Kidney epithelial cell (primary cell): Measurements from ENCODE around the gene LCN15. TPM values are rescaled to one million over a fixed set of nuclear protein-coding genes. Genes with fewer than 3 reads are reported as not detected.

Experiments
- DNase-seq: peaks from one replicate; pipeline ENCODE4 v3.0.0-alpha.2; 2010; ENCODE audit warnings: low read depth
- H3K27me3 ChIP-seq: 2 replicates; pipeline ENCODE4 v1.6.0; 2011; ENCODE audit warnings: low read length; ENCODE audit not compliant: control insufficient read depth, insufficient read depth
- H3K36me3 ChIP-seq: 2 replicates; pipeline ENCODE4 v1.5.1; 2011; ENCODE audit warnings: low read length; ENCODE audit not compliant: control insufficient read depth, insufficient read depth
- H3K4me3 ChIP-seq: 2 replicates; pipeline ENCODE4 v1.5.1; 2011; ENCODE audit warnings: low read depth, mild to moderate bottlenecking, control low read depth, low read length
- total RNA-seq: library from RNA; depleted of rRNA; stranded (reverse); fragments of >200 nt; gene quantifications from 2 replicates; pipeline ENCODE4 v1.2.3, GENCODE V29; 2015
- TF ChIP-seq, protein P1 (sequence below): IDR thresholded peaks from 2 replicates; pipeline ENCODE4 v1.5.1; 2011; ENCODE audit warnings: mild to moderate bottlenecking, moderate library complexity, low read length, control low read depth, inconsistent platforms; ENCODE audit not compliant: insufficient read depth, poor library complexity, severe bottlenecking

Gene LCN15
- total RNA-seq, 1 donor from 2014 or later, result not detected

DNA sequence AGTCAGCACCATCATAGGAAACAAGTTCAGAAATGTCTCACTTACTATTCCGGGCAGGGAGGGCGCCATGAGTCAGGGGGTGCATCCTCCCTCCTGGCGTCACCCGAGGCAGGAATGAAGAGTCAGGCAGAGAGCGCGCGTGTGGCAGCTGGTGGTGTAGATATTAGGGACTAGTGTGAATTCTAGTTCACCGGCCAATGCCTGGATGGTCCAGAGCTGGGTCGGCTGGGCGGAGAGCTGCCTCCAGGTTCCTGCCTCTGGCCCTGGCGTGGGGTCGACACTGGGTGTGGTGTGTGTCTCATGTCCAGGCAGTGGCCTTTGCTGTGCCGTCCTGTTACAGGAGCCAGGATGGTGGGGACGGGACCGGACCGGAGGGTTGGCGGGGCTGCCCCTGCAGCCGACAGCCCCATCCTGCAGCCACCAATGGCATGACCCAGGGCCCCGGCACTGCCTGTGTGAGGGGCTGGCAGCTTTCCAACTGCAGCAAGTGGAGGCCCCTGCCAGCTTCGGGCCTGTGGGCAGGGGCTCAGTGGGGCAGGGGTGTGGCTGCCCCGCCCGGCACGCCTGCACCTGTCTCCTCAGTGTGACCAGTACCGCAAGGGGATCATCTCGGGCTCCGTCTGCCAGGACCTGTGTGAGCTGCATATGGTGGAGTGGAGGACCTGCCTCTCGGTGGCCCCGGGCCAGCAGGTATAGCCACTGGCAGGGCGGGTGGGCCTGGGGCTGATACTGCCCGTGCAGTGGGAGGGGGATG lies 42.8 kb downstream of the LCN15 start:
- Histone ChIP-seq H3K36me3 (no peaks in the 10 kb centered on the region), H3K27me3 (no peaks in the 10 kb centered on the region), H3K4me3 (no peak overlapping the region)
- no peak for DNase-seq
- TF ChIP-seq, protein P1, sequence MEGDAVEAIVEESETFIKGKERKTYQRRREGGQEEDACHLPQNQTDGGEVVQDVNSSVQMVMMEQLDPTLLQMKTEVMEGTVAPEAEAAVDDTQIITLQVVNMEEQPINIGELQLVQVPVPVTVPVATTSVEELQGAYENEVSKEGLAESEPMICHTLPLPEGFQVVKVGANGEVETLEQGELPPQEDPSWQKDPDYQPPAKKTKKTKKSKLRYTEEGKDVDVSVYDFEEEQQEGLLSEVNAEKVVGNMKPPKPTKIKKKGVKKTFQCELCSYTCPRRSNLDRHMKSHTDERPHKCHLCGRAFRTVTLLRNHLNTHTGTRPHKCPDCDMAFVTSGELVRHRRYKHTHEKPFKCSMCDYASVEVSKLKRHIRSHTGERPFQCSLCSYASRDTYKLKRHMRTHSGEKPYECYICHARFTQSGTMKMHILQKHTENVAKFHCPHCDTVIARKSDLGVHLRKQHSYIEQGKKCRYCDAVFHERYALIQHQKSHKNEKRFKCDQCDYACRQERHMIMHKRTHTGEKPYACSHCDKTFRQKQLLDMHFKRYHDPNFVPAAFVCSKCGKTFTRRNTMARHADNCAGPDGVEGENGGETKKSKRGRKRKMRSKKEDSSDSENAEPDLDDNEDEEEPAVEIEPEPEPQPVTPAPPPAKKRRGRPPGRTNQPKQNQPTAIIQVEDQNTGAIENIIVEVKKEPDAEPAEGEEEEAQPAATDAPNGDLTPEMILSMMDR, result no peak

DNA sequence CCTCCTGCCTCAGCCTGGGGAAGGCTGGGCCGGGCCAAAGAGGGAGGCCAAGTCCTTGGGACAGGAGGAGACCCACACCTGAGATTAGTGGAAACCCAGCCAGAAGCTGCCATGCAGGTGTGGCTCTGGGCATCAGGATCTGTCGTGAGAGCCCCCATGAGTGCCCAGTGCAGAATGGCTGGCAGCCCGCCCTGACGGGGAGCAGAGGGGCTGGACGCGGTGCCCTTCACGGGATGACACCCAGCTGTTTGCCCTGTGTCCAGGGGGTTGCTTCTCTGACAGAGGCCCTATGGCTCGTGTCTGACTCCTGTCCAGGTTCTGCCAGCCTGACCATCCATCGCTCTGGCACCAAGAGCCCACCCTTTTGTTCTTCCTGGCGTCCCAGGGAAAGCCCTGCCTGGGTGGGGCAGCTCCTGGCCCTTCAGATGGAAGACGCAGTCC lies 43.4 kb downstream of the LCN15 start:
- no peaks in the 10 kb centered on the region for H3K27me3 ChIP-seq
- no peaks in the 10 kb centered on the region for H3K36me3 ChIP-seq
- no peak overlapping the region for H3K4me3 ChIP-seq
- TF ChIP-seq, protein P1, result no peak
- DNase-seq, result no peak

DNA sequence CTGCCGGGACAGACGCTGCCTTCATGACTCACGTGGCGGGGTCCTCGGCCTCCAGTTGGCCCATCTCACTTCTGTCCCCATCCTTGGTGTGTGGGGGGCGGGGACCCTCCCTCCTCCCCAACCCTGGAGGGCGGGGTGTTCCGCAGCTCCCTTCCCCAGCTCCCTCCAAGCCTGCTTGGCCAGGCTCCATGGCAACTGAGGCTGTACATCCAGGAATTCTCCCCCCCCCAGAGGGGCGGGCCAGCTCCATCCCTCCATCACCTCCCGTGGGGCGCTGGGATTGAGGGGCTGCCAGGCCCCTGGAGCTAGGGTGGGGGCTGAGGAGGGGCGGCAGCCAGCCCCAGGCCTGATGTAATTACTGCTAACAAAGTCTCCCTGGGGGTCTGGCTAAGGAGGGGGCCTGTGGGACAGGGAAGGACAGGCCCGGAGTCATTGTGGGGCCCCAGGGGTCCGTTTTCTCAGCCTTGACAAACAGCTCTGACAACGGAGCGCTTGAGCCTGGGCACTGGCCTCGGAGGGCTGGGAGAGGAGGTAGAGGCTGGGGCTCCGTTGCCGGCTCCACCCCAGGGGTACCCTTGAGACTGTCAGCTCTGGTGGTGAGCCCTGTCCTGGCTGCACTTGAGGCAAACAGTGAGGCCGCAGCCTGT lies 43.9 kb downstream of the LCN15 start:
- no peak for DNase-seq
- no peaks in the 10 kb centered on the region for H3K27me3 ChIP-seq
- no peak overlapping the region for H3K4me3 ChIP-seq
- TF ChIP-seq, protein P1, result no peak
- no peaks in the 10 kb centered on the region for H3K36me3 ChIP-seq

DNA sequence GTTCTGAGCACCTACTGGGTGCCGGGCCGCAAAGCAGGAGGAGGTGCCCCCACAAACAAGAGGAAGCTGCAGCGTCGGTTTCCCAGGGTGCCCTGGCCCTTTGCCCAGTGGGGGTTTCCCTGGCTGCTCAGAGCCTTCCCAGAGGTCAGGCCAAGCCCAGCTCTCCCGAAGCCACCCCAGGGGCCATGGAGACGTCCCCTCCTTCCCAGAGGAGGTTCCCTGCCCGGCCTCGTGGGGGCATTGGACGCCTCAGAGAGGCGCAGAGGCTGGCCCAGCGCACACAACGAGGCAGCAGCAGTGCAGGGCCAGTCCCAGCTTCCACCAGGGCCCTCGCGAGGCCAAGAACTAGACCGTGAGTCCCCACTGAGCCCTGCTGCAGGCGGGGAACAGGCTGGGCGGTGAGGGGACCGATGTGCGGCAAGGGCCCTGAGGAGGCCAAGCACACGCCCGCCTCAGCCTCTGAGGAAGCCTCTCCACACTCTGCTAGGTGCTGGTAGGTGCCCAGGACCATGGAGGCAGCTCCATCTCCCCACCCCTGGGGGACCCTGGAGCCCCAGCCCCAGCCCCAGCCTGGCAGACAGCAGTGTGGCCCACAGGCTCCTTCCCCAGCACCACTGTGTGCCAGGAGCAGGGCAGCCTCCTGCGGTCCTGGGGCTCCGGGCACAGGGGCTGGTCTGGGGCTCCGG lies 45.0 kb downstream of the LCN15 start:
- TF ChIP-seq, protein P1, result no peak
- no peak for DNase-seq
- no peaks in the 10 kb centered on the region for H3K36me3 ChIP-seq
- no peak overlapping the region for H3K4me3 ChIP-seq
- no peaks in the 10 kb centered on the region for H3K27me3 ChIP-seq

DNA sequence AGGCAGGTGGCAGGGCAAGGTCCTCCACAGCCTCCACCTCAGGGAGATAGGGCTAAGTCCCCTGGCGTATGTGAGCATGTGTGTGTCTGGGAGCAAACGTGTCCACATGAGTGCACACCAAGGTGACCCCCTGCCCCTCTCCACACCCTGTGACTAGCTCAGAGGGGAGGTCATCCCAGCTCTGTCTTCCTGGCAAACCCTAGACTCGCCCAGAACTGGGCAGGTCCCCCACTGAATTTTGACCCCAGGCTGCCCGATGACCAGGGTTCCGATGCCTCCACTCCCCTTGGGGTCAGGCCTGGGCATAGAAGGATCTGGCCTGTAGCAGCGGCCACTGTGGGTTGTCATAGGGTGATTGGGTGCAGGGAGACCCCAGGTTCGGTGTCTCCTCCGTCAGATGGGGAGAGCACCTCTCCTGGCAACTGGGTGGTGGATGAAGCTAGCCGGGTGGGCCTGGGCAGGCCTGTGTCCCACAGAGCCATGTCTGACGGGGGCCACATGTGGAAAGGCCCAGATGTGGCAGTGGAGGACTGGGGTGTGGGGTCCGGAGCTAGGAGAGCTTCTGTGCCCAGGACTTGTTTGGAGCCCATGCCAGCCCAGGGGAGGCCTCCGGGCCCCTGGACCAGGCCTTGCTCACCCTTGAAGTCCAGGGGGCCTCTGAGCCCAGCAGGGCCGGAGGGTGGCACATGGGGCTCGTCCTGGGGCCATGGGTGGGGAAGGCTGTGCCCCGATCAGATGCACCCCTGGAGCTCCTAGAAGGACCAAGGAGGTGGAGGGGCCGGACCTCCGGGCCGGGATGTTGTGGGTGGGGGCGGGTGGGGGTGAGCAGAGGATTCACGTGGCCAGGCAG lies 45.7 kb downstream of the LCN15 start:
- Histone ChIP-seq H3K4me3 (no peak overlapping the region), H3K27me3 (peaks cover 2% of the 10 kb centered on the region)
- no peak for DNase-seq

More for the DNA sequence above, 45.7 kb downstream of the LCN15 start:
- H3K36me3 ChIP-seq, result no peaks in the 10 kb centered on the region
- TF ChIP-seq, protein P1, result no peak
